HepG2 (cell line): ENCODE data around the gene ATP11A. TPM values are rescaled to one million over a fixed set of nuclear protein-coding genes. Genes with fewer than 3 reads are reported as not detected.

Source experiments
- CHD4 ChIP-seq: fragments of 200-600 bp; sonication (generic); IDR thresholded peaks from 2 replicates; pipeline ENCODE4 v1.7.0; 2017; ENCODE audit warnings: mild to moderate bottlenecking, low read length, borderline replicate concordance
- HDAC6 ChIP-seq: fragments of 200-600 bp; sonication (generic); IDR thresholded peaks from 2 replicates; pipeline ENCODE4 v1.7.0; 2017; ENCODE audit warnings: mild to moderate bottlenecking, antibody characterized with exemption, low read length, low read depth
- KLF9 ChIP-seq: IDR thresholded peaks from 2 replicates; pipeline ENCODE4 v1.6.1; 2016; ENCODE audit warnings: low read depth
- MLLT10 ChIP-seq: sonication (generic); formaldehyde crosslinking; IDR thresholded peaks from 2 replicates; pipeline ENCODE4 v1.4.0; 2020; ENCODE audit warnings: missing genetic modification reagents
- NFIB ChIP-seq: sonication (generic); formaldehyde crosslinking; IDR thresholded peaks from 2 replicates; pipeline ENCODE4 v1.9.0; 2021; ENCODE audit warnings: missing genetic modification reagents, mild to moderate bottlenecking, borderline replicate concordance
- NR1H2 ChIP-seq: sonication (generic); formaldehyde crosslinking; IDR thresholded peaks from 2 replicates; pipeline ENCODE4 v1.8.1; 2022; ENCODE audit warnings: low read depth, missing genetic modification reagents, borderline replicate concordance
- ZBTB20 ChIP-seq: sonication (generic); formaldehyde crosslinking; IDR thresholded peaks from 2 replicates; pipeline ENCODE4 v1.8.1; 2023; ENCODE audit warnings: missing genetic modification reagents, low read depth, mild to moderate bottlenecking, borderline replicate concordance
- ZBTB7A ChIP-seq: sonication (generic); formaldehyde crosslinking; IDR thresholded peaks from 2 replicates; pipeline ENCODE4 v1.8.0; 2022; ENCODE audit warnings: mild to moderate bottlenecking, missing genetic modification reagents
- ZNF232 ChIP-seq: sonication (generic); formaldehyde crosslinking; IDR thresholded peaks from 2 replicates; pipeline ENCODE4 v1.4.0; 2020; ENCODE audit warnings: missing genetic modification reagents, borderline replicate concordance
- ZNF678 ChIP-seq: sonication (generic); formaldehyde crosslinking; IDR thresholded peaks from 2 replicates; pipeline ENCODE4 v1.4.0; 2020; ENCODE audit warnings: mild to moderate bottlenecking, missing genetic modification reagents
- polyA plus RNA-seq, 8 experiments: library from polyadenylated mRNA; depleted of rRNA in 3 of 8; stranded (reverse) in 7 of 8; unstranded in 1 of 8; fragments of >200 nt; fragmentation: Illumina TruSeq in 4 of 8; extraction: Trizol in 4 of 8; gene quantifications; 2 replicates each; pipeline versions ENCODE4 v1.2.1 to v1.2.3, GENCODE V29; 2011 to 2016; ENCODE audit warnings: low read depth in 4 of 8, missing spikeins in 1 of 8, mixed read lengths in 1 of 8; ENCODE audit not compliant: insufficient read depth in 1 of 8
- total RNA-seq, 5 experiments: library from RNA; depleted of rRNA; stranded (reverse); fragments of >200 nt; fragmentation: Illumina TruSeq; extraction: Trizol; gene quantifications; 2 replicates each; pipeline ENCODE4 v1.2.3, GENCODE V29; 2016; ENCODE audit warnings: low read depth in 1 of 5
- TF ChIP-seq, protein P1 (sequence below): sonication (generic); formaldehyde crosslinking; IDR thresholded peaks from 2 replicates; pipeline ENCODE4 v1.9.0; 2021; ENCODE audit warnings: missing genetic modification reagents, borderline replicate concordance
- TF ChIP-seq, protein P2 (sequence below): sonication (generic); formaldehyde crosslinking; IDR thresholded peaks from 2 replicates; pipeline ENCODE4 v1.4.0; 2020; ENCODE audit warnings: missing genetic modification reagents, borderline replicate concordance
- TF ChIP-seq, protein P3 (sequence below): sonication (generic); formaldehyde crosslinking; IDR thresholded peaks from 2 replicates; pipeline ENCODE4 v1.5.0; 2020; ENCODE audit warnings: mild to moderate bottlenecking, missing genetic modification reagents, borderline replicate concordance

ATP11A gene
- total and polyA plus RNA-seq, 2 of the 13 experiments (the other 11 are each of a cell fraction or from before 2014, with no cell fraction given) = 18.4 to 20.1 TPM

DNA sequence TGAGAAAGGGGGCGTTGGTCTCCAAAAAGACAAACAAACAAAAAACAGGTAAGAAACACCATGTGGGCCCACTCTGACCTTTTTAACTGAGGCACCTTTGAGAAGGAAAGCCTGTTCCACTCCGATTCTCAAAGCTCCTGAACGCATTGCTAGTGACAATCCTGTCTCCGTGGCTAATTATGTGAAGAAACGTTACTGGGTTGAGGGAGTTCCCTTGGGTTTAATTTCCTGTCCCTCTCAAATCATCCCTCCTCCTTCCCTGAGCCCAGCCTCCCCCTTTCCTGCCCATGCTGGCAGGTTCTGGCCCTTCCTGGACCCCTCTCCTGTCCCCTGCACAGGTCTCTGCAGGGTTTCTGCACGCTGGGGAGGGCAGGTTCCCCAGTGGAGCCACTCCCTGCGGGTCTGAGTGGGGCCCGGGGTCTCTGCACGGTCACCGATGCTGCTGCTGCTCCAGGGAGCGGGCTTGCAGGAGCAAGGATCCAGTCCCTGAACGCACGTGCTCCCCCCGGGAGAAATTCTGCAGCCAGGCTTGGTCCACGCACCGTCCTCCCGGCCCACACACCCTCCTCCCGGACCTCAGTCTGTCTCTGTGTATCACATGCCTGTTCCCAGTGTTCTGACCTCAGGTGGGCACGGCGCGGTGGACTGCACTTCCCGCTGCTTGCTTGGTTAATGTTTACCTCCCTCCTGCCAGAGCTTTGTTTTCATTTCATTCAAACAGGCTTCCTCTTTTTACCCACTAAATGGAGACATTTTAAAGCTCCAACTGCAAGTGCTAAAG, 202.8 kb downstream of the ATP11A start (continued):
- TF ChIP-seq, protein P1, sequence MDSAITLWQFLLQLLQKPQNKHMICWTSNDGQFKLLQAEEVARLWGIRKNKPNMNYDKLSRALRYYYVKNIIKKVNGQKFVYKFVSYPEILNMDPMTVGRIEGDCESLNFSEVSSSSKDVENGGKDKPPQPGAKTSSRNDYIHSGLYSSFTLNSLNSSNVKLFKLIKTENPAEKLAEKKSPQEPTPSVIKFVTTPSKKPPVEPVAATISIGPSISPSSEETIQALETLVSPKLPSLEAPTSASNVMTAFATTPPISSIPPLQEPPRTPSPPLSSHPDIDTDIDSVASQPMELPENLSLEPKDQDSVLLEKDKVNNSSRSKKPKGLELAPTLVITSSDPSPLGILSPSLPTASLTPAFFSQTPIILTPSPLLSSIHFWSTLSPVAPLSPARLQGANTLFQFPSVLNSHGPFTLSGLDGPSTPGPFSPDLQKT = no peak
- TF ChIP-seq MLLT10 (CRISPR knock-in tag) (no peak), NFIB (CRISPR knock-in tag) (no peak), CHD4 (no peak), ZNF678 (no peak), HDAC6 (no peak), NR1H2 (CRISPR knock-in tag) (no peak), ZBTB7A (no peak), ZBTB20 (no peak), ZNF232 (CRISPR knock-in tag) (no peak), KLF9 (CRISPR knock-in tag) (no peak)
- TF ChIP-seq, protein P2, sequence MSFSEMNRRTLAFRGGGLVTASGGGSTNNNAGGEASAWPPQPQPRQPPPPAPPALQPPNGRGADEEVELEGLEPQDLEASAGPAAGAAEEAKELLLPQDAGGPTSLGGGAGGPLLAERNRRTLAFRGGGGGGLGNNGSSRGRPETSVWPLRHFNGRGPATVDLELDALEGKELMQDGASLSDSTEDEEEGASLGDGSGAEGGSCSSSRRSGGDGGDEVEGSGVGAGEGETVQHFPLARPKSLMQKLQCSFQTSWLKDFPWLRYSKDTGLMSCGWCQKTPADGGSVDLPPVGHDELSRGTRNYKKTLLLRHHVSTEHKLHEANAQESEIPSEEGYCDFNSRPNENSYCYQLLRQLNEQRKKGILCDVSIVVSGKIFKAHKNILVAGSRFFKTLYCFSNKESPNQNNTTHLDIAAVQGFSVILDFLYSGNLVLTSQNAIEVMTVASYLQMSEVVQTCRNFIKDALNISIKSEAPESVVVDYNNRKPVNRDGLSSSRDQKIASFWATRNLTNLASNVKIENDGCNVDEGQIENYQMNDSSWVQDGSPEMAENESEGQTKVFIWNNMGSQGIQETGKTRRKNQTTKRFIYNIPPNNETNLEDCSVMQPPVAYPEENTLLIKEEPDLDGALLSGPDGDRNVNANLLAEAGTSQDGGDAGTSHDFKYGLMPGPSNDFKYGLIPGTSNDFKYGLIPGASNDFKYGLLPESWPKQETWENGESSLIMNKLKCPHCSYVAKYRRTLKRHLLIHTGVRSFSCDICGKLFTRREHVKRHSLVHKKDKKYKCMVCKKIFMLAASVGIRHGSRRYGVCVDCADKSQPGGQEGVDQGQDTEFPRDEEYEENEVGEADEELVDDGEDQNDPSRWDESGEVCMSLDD = no peak
- TF ChIP-seq, protein P3, sequence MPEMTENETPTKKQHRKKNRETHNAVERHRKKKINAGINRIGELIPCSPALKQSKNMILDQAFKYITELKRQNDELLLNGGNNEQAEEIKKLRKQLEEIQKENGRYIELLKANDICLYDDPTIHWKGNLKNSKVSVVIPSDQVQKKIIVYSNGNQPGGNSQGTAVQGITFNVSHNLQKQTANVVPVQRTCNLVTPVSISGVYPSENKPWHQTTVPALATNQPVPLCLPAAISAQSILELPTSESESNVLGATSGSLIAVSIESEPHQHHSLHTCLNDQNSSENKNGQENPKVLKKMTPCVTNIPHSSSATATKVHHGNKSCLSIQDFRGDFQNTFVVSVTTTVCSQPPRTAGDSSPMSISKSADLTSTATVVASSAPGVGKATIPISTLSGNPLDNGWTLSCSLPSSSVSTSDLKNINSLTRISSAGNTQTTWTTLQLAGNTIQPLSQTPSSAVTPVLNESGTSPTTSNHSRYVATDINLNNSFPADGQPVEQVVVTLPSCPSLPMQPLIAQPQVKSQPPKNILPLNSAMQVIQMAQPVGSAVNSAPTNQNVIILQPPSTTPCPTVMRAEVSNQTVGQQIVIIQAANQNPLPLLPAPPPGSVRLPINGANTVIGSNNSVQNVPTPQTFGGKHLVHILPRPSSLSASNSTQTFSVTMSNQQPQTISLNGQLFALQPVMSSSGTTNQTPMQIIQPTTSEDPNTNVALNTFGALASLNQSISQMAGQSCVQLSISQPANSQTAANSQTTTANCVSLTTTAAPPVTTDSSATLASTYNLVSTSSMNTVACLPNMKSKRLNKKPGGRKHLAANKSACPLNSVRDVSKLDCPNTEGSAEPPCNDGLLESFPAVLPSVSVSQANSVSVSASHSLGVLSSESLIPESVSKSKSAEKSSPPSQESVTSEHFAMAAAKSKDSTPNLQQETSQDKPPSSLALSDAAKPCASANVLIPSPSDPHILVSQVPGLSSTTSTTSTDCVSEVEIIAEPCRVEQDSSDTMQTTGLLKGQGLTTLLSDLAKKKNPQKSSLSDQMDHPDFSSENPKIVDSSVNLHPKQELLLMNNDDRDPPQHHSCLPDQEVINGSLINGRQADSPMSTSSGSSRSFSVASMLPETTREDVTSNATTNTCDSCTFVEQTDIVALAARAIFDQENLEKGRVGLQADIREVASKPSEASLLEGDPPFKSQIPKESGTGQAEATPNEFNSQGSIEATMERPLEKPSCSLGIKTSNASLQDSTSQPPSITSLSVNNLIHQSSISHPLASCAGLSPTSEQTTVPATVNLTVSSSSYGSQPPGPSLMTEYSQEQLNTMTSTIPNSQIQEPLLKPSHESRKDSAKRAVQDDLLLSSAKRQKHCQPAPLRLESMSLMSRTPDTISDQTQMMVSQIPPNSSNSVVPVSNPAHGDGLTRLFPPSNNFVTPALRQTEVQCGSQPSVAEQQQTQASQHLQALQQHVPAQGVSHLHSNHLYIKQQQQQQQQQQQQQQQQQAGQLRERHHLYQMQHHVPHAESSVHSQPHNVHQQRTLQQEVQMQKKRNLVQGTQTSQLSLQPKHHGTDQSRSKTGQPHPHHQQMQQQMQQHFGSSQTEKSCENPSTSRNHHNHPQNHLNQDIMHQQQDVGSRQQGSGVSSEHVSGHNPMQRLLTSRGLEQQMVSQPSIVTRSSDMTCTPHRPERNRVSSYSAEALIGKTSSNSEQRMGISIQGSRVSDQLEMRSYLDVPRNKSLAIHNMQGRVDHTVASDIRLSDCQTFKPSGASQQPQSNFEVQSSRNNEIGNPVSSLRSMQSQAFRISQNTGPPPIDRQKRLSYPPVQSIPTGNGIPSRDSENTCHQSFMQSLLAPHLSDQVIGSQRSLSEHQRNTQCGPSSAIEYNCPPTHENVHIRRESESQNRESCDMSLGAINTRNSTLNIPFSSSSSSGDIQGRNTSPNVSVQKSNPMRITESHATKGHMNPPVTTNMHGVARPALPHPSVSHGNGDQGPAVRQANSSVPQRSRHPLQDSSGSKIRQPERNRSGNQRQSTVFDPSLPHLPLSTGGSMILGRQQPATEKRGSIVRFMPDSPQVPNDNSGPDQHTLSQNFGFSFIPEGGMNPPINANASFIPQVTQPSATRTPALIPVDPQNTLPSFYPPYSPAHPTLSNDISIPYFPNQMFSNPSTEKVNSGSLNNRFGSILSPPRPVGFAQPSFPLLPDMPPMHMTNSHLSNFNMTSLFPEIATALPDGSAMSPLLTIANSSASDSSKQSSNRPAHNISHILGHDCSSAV = no peak
